Pancreas (tissue), 10 donors: Measurements from ENCODE around the gene PROSER2. TPM values are rescaled to one million over a fixed set of nuclear protein-coding genes. Genes with fewer than 3 reads are reported as not detected.

Source experiments
- ATAC-seq, 4 donors: fragments of 200-7000 bp; cut with Tn5 transposase; one replicate each; pipeline versions ENCODE4 v1.8.0 to v1.9.1; 2020; ENCODE audit warnings: mild to moderate bottlenecking in 4 of 4, moderate library complexity in 4 of 4
- DNase-seq, 6 donors: peaks; one replicate each; pipeline ENCODE4 v3.0.0-alpha.2; 2020
- FAIRE-seq: peaks from 2 replicates; lab custom pipeline; 2012; peaks lifted over from hg19 to GRCh38; lab: Jason Lieb, UNC
- H3K27ac ChIP-seq, 4 donors: fragments of 200-600 bp; sonication (generic); 1 replicate in 3 of 4; 2 replicates in 1 of 4; pipeline versions ENCODE4 v1.5.0 to v1.8.0; 2020
- H3K27me3 ChIP-seq, 4 donors: fragments of 200-600 bp; one replicate each; pipeline ENCODE4 v1.8.0; 2021
- H3K36me3 ChIP-seq, 3 donors: fragments of 200-600 bp; sonication (generic) in 1 of 3; one replicate each; pipeline versions ENCODE4 v1.5.0 to v1.8.0; 2020 to 2021
- H3K4me1 ChIP-seq, 3 donors: fragments of 200-600 bp; one replicate each; pipeline ENCODE4 v1.8.0; 2021
- H3K4me3 ChIP-seq, 4 donors: fragments of 200-600 bp; sonication (generic) in 2 of 4; one replicate each; pipeline versions ENCODE4 v1.5.0 to v1.8.0; 2020 to 2021
- H3K9me3 ChIP-seq, 4 donors: fragments of 200-600 bp; one replicate each; pipeline ENCODE4 v1.8.0; 2021
- WGBS, 2 donors: extraction: QIAGEN DNeasy Blood & Tissue Kit; methylation state at CpG; one replicate each; pipeline ENCODE4 v1.1.7; 2013; 5-methylcytosine and 5-hydroxymethylcytosine counted together
- intact Hi-C, 3 donors: fragments of 100-400 bp; cut with DNase I; formaldehyde crosslinking; loops; one replicate each; pipeline versions ENCODE4 v1.11.1 to v1.14.2; 2022
- polyA plus RNA-seq, 2 donors: library from polyadenylated mRNA; stranded (reverse); fragments of 200-250 nt; gene quantifications; one replicate each; pipeline ENCODE4 v1.2.3, GENCODE V29; 2013
- total RNA-seq, 6 donors: library from RNA; stranded (reverse); fragmentation: NEBNext Ultra II Directional in 4 of 6; extraction: Animal tissue kit (Norgen Biotek cat#: 25700) in 4 of 6; gene quantifications; one replicate each; pipeline versions ENCODE4 v1.2.1 to v1.2.4, GENCODE V29; 2021 to 2023
- TF ChIP-seq, protein P1 (sequence below), 4 donors: fragments of 200-600 bp; sonication (generic) in 3 of 4; IDR thresholded peaks; one replicate each; pipeline versions ENCODE4 v1.5.0 to v1.8.0; 2021; ENCODE audit warnings: antibody characterized with exemption in 4 of 4
- donor health status: healthy with polysubstance abuse.
- donor health status: DM: no; HTN: no; CAD: no; lungs with moderate emphysema.
- donor health status: DM: no; HTN: no; CAD: no.
- donor health status: control.
- donor health status: control.
- donor health status: Bipolar disorder and iron deficiency.
- donor health status: DM: yes; HTN: yes; CAD: no.
- donor health status: DM: no; HTN: no; CAD: no.
- donor health status: DM: no; HTN: no; CAD: no.
- donor health status: DM: yes; HTN: yes; CAD: no.

The PROSER2 gene
- total and polyA plus RNA-seq, 8 donors, result 5.7 to 21.2 (median 11.0) TPM

DNA sequence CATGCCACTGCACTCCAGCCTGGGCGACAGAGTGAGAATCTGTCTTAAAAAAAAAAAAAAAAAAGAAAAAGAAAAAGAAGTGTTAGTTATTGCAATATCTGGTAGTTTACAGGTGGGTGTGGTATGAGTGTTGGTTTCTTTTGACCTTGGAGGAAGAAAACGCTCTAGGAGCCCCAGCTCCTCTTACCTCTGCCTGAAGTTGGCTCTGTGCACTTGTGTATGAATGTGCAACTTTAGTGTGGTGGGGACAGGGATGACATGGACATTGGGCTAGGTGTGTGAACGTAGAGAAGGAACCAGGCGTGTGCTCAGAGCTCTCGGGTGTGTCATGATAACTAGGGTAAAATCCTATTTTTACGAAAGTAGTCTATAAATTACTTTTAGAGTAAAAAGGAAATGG, 11.9 kb downstream of the PROSER2 start:
- Histone ChIP-seq H3K36me3 (no peaks in the 10 kb centered on the region), H3K4me3 (no peak overlapping the region), H3K9me3 (no peaks in the 10 kb centered on the region), H3K27me3 (no peaks in the 10 kb centered on the region), H3K27ac (no peak overlapping the region), H3K4me1 (peaks cover 21 to 26% (median 22%) of the 10 kb centered on the region in 3 donors)
- ATAC-seq (no peak), FAIRE-seq (no peak), DNase-seq (no peak)
- intact Hi-C loops, result no loop called here
- WGBS, 2 donors, result 86% methylated on average over 6 of the region's 6 CpGs
- TF ChIP-seq, protein P1, sequence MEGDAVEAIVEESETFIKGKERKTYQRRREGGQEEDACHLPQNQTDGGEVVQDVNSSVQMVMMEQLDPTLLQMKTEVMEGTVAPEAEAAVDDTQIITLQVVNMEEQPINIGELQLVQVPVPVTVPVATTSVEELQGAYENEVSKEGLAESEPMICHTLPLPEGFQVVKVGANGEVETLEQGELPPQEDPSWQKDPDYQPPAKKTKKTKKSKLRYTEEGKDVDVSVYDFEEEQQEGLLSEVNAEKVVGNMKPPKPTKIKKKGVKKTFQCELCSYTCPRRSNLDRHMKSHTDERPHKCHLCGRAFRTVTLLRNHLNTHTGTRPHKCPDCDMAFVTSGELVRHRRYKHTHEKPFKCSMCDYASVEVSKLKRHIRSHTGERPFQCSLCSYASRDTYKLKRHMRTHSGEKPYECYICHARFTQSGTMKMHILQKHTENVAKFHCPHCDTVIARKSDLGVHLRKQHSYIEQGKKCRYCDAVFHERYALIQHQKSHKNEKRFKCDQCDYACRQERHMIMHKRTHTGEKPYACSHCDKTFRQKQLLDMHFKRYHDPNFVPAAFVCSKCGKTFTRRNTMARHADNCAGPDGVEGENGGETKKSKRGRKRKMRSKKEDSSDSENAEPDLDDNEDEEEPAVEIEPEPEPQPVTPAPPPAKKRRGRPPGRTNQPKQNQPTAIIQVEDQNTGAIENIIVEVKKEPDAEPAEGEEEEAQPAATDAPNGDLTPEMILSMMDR (IDR thresholded peaks at IDR 0.05), result no peak

DNA sequence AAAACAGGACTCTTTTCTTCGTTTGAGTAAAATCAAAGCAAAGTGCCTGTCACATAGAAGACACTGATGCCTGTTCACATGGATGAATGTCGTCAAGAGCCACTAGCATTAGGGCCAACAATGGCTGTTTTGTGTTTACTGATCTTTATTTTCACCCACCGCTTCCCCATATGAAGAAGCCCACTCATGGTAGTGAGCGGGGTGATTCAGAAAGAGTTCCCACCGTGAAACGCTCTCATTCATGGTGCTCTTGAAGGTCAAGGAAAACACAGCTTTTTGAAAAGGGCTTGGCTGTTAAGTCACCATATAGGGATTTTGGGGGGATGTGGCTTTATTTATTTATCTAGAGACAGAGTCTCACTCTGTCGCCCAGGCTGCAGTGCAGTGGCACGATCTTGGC, 12.5 kb downstream of the PROSER2 start:
- ATAC-seq (no peak), DNase-seq (no peak), FAIRE-seq (no peak)
- TF ChIP-seq, protein P1 (IDR thresholded peaks at IDR 0.05), result no peak
- H3K9me3 ChIP-seq, result no peaks in the 10 kb centered on the region
- H3K4me3 ChIP-seq, result no peak overlapping the region
- H3K27ac ChIP-seq, result no peak overlapping the region
- intact Hi-C loops, result no loop called here
- WGBS, 2 donors, result 95% methylated on average over 8 of the region's 8 CpGs
- H3K36me3 ChIP-seq, result no peaks in the 10 kb centered on the region
- peaks cover 19 to 20% (median 20%) of the 10 kb centered on the region in 3 donors for H3K4me1 ChIP-seq
- H3K27me3 ChIP-seq, result no peaks in the 10 kb centered on the region

DNA sequence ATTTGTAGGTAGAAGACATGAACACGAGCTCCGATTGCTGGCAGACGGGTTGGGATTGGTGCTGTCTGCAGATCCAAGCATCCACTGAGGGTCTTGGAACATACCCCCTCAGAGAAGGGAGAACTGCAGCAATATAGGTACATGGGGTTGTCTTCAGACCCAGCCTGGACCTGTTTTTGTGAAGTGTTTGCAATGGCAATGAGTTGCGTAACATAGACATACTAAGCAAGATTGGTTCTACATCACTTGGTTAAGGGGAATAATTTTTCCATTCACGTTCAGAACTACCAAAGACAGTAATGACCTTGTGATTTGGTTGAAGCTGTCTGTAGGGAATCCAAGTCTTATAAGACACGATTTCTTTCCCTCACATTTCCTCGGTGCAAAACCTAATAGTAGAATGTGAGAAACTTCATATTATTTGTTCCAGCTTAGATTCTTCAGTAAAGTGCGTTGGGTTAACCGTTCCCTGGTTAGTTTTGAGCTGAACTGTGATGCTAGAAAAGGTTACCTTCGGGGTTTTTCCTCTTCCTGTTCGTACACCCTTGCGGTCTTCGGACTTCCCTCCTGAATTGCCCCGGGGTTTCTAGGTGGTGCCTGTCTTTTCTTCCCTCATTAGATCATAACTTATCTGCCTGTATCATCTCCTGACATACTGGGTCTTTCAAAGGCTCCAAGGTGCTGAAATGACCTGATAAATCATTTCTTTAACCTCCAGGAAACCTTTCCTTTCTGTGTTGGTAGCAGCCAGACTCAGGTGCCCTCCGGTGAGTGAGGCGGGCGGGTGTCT, 14.4 kb downstream of the PROSER2 start:
- ATAC-seq, result no peak
- Histone ChIP-seq H3K36me3 (no peaks in the 10 kb centered on the region), H3K27me3 (no peaks in the 10 kb centered on the region), H3K4me1 (peaks cover 3 to 7% (median 3%) of the 10 kb centered on the region in 3 donors), H3K4me3 (no peak overlapping the region), H3K27ac (no peak overlapping the region), H3K9me3 (no peaks in the 10 kb centered on the region)
- FAIRE-seq, result no peak
- WGBS, 2 donors, result 89 to 90% methylated on average over 17 of the region's 17 CpGs
- TF ChIP-seq, protein P1 (IDR thresholded peaks at IDR 0.05), result no peak
- no peak for DNase-seq
- intact Hi-C loops, result no loop called here

DNA sequence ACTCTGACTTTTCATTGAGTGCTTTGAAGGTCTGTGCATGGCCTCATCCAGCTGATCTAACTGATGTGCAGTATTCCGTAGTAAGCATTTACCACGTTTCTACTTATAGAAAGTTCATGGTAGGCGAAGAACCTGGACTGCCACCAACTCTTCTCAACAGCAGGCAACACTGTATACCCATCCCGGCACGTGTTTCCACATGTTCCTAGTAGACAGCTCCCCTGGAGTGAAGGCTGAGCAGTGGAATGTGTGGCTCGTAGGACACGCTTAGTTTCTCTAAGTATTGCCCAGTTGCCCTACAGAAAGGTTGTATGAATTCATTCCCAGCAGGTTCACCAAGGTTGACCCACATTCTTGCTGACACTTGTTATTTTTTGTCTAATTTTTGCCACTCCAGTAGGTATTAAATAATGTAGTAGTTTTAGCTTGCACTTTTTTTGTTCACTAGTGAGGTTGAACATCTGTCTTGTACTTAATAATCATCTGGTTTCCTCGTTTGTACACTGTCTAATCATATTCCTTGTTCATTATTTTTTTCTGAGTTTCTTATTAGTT, 15.2 kb downstream of the PROSER2 start:
- FAIRE-seq (no peak), ATAC-seq (peak in 1 of 4 donors; percentile 18), DNase-seq (no peak)
- Histone ChIP-seq H3K27ac (no peak overlapping the region), H3K36me3 (no peaks in the 10 kb centered on the region), H3K27me3 (no peaks in the 10 kb centered on the region), H3K4me3 (no peak overlapping the region), H3K4me1 (peaks cover 0 to 5% (median 0%) of the 10 kb centered on the region in 3 donors), H3K9me3 (no peaks in the 10 kb centered on the region)
- intact Hi-C loops, result no loop called here
- TF ChIP-seq, protein P1 (IDR thresholded peaks at IDR 0.05), result no peak
- WGBS, 2 donors, result 84 to 87% methylated on average over 8 of the region's 8 CpGs

DNA sequence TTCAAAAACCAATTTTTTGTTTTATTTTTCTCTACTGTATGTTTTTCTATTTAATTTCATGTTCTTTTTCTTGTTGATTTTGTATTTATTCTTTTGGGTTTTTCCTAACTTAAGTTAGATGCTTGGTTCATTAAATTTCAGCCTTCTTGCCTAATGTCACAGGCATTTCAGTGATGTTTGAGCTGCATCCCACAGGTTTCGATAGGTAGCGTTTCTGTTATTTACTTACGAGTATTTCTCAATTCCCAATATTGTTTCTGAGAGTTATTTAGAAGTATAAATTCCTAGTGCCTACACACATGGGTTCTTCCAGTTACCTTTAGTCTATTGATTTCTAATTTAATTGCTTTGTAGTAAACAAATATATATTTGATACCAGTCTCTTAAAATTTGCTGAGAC, 18.2 kb downstream of the PROSER2 start:
- ATAC-seq (no peak), FAIRE-seq (no peak), DNase-seq (no peak)
- Histone ChIP-seq H3K4me1 (peaks cover 0 to 5% (median 0%) of the 10 kb centered on the region in 3 donors), H3K4me3 (no peak overlapping the region), H3K27ac (no peak overlapping the region), H3K27me3 (no peaks in the 10 kb centered on the region), H3K36me3 (no peaks in the 10 kb centered on the region), H3K9me3 (no peaks in the 10 kb centered on the region)
- intact Hi-C loops, result no loop called here
- WGBS, 2 donors, result 93 to 94% methylated on average over 3 of the region's 3 CpGs
- TF ChIP-seq, protein P1 (IDR thresholded peaks at IDR 0.05), result no peak
